CD14-positive monocyte (primary cell): ENCODE data around the gene PAFAH1B2. TPM values are rescaled to one million over a fixed set of nuclear protein-coding genes. Genes with fewer than 3 reads are reported as not detected.

ENCODE experiments used
- DNase-seq, 3 donors: peaks; one replicate each; pipeline ENCODE4 v3.0.0-alpha.2; 2011 to 2022
- H2AFZ ChIP-seq: 2 replicates; pipeline ENCODE4 v1.6.0; 2012; ENCODE audit warnings: mild to moderate bottlenecking, low read depth, low read length, inconsistent platforms; ENCODE audit not compliant: insufficient read depth, poor library complexity, severe bottlenecking
- H3K27ac ChIP-seq, 2 donors: 1 replicate in 1 of 2; 2 replicates in 1 of 2; pipeline ENCODE4 v1.5.1; 2012 to 2013; ENCODE audit warnings: low read length in 2 of 2, control low read depth in 1 of 2, inconsistent platforms in 1 of 2, low read depth in 1 of 2, mild to moderate bottlenecking in 1 of 2
- H3K27me3 ChIP-seq, 2 donors: one replicate each; pipeline versions ENCODE4 v1.6.0 to v1.6.1; 2011 to 2013; ENCODE audit warnings: low read length in 2 of 2; ENCODE audit not compliant: control insufficient read depth in 2 of 2, insufficient read depth in 2 of 2
- H3K36me3 ChIP-seq, 2 donors: replicated peaks in 1 of 2; 1 replicate in 1 of 2; 2 replicates in 1 of 2; pipeline versions ENCODE4 v1.5.1 to v1.6.1; 2012 to 2013; ENCODE audit warnings: low read length in 2 of 2, control low read depth in 1 of 2, inconsistent platforms in 1 of 2, mild to moderate bottlenecking in 1 of 2; ENCODE audit not compliant: insufficient read depth in 2 of 2, control insufficient read depth in 1 of 2
- H3K4me1 ChIP-seq, 2 donors: 1 replicate in 1 of 2; 2 replicates in 1 of 2; pipeline versions ENCODE4 v1.5.1 to v1.6.1; 2012 to 2013; ENCODE audit warnings: low read length in 2 of 2, control low read depth in 1 of 2, inconsistent platforms in 1 of 2, mild to moderate bottlenecking in 1 of 2, moderate library complexity in 1 of 2; ENCODE audit not compliant: insufficient read depth in 2 of 2, control insufficient read depth in 1 of 2
- H3K4me2 ChIP-seq: replicated peaks from 2 replicates; pipeline ENCODE3; 2012; ENCODE audit warnings: low read length, moderate library complexity, mild to moderate bottlenecking; ENCODE audit not compliant: poor library complexity, severe bottlenecking; ENCODE audit errors: extremely low read depth
- H3K4me3 ChIP-seq, 3 experiments: fragments of 200-600 bp in 1 of 3; sonication (generic) in 1 of 3; replicated peaks in 1 of 3; 1 replicate in 2 of 3; 2 replicates in 1 of 3; pipeline ENCODE4 v1.5.1; 2011 to 2013; ENCODE audit warnings: low read length in 3 of 3, mild to moderate bottlenecking in 3 of 3, control low read depth in 2 of 3, low read depth in 2 of 3, inconsistent platforms in 1 of 3, moderate library complexity in 1 of 3
- H3K79me2 ChIP-seq: 2 replicates; pipeline ENCODE4 v1.6.0; 2012; ENCODE audit warnings: mild to moderate bottlenecking, control low read depth, inconsistent platforms, low read length, moderate library complexity; ENCODE audit not compliant: insufficient read depth
- H3K9ac ChIP-seq: 2 replicates; pipeline ENCODE4 v1.6.0; 2017; ENCODE audit warnings: low read length, mild to moderate bottlenecking; ENCODE audit not compliant: insufficient read depth, poor library complexity, severe bottlenecking
- H3K9me3 ChIP-seq, 2 donors: replicated peaks in 1 of 2; 1 replicate in 1 of 2; 2 replicates in 1 of 2; pipeline versions ENCODE4 v1.5.1 to v1.6.1; 2012 to 2013; ENCODE audit warnings: low read length in 2 of 2, control low read depth in 1 of 2; ENCODE audit not compliant: control insufficient read depth in 1 of 2, insufficient read depth in 1 of 2
- H4K20me1 ChIP-seq: 2 replicates; pipeline ENCODE4 v1.6.0; 2012; ENCODE audit warnings: mild to moderate bottlenecking, low read length, control low read depth, moderate library complexity; ENCODE audit not compliant: insufficient read depth
- H3K27ac Mint-ChIP-seq, 7 donors: one replicate each; pipeline ENCODE4 v1.8.0; 2020; ENCODE audit warnings: mild to moderate bottlenecking in 7 of 7, mixed read lengths in 7 of 7, moderate library complexity in 6 of 7, inconsistent platforms in 2 of 7
- H3K27me3 Mint-ChIP-seq, 3 donors: one replicate each; pipeline ENCODE4 v1.8.0; 2021 to 2022; ENCODE audit warnings: low read depth in 3 of 3, mild to moderate bottlenecking in 3 of 3, mixed read lengths in 3 of 3, moderate library complexity in 3 of 3, inconsistent platforms in 1 of 3
- H3K36me3 Mint-ChIP-seq, 2 donors: one replicate each; pipeline ENCODE4 v1.8.0; 2020; ENCODE audit warnings: mixed read lengths in 2 of 2, inconsistent platforms in 1 of 2, mild to moderate bottlenecking in 1 of 2
- H3K4me1 Mint-ChIP-seq: one replicate; pipeline ENCODE4 v1.8.0; 2020; ENCODE audit warnings: mild to moderate bottlenecking, mixed read lengths
- H3K4me3 Mint-ChIP-seq, 2 donors: one replicate each; pipeline ENCODE4 v1.8.0; 2020; ENCODE audit warnings: mild to moderate bottlenecking in 2 of 2, mixed read lengths in 2 of 2, moderate library complexity in 1 of 2
- H3K9me3 Mint-ChIP-seq, 7 donors: one replicate each; pipeline ENCODE4 v1.8.0; 2020 to 2022; ENCODE audit warnings: mixed read lengths in 7 of 7, mild to moderate bottlenecking in 6 of 7, moderate library complexity in 6 of 7, inconsistent platforms in 2 of 7
- WGBS: methylation state at CpG from one replicate; pipeline ENCODE4 v1.1.5; 2013; ENCODE audit warnings: missing lambda C conversion rate; ENCODE audit not compliant: insufficient coverage; 5-methylcytosine and 5-hydroxymethylcytosine counted together
- intact Hi-C, 2 donors: fragments of 100-400 bp; cut with micrococcal nuclease; formaldehyde crosslinking; loops; one replicate each; pipeline versions ENCODE4 v1.15.0 to v1.15.1; 2023
- polyA plus RNA-seq, 3 donors: library from polyadenylated mRNA; depleted of rRNA in 1 of 3; unstranded in 2 of 3; stranded (reverse) in 1 of 3; fragments of 300-500 nt in 2 of 3; fragments of >200 nt in 1 of 3; fragmentation: Illumina TruSeq in 2 of 3; gene quantifications; 1 replicate in 2 of 3; 2 replicates in 1 of 3; pipeline ENCODE4 v1.2.3, GENCODE V29; 2012 to 2021
- TF ChIP-seq, protein P1 (sequence below): fragments of 200-600 bp; IDR thresholded peaks from one replicate; pipeline ENCODE4 v1.8.0; 2022; ENCODE audit warnings: antibody characterized with exemption, mild to moderate bottlenecking

Gene PAFAH1B2
- polyA plus RNA-seq, 3 donors = 16.9 to 25.1 (median 23.7) TPM

DNA sequence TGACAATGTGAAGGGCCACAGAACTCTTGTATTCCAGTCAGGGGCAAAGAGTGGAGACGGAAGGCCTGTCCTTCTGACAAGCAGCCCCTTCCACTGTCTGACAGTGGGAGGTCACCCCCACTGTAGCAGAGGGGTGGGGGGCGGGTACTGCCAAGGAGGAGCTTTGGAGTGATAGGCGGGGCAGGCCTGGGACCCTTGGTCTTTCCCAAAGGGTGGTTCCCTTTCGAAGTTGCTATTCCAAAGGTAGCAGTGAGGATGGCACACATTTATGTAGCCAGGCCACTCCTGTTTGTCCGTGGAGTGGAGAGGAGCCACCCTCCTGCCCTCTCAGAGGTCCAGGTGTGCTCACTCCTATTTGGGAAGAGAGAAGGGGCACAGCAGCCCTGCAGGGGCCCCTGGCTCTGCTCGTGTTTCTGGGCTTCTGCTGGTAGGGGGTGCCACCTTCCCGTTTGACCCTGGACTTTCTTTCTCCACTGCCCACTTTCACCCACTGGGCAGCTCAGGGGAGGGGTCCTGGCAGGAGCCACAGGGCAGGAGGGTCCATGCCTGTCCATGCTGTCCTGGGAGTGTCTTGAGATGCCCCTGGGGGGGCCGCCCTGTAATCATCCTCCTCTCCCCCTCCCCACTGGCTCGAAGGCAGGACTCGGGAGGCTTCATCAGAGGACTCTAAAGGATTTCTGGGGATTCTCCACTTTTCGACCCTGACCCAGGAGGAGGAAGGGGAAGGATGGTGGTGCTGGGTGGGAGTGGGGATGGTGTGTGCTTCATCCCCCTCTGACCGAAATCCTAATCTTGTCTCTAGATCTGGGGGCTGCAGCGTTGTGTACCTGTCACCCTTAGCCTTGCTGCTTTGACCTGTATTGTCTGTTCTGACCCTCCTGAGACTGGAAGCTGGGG lies 56.1 kb downstream of the PAFAH1B2 start:
- Histone ChIP-seq H3K4me1 (peaks cover 9 to 17% of the 10 kb centered on the region in 2 donors), H2AFZ (no peak overlapping the region), H3K79me2 (no peaks in the 10 kb centered on the region), H3K36me3 (peaks cover 46 to 62% of the 10 kb centered on the region in 2 donors), H3K4me3 (no peak overlapping the region), H4K20me1 (peaks cover 12% of the 10 kb centered on the region), H3K9me3 (no peaks in the 10 kb centered on the region), H3K4me2 (no peak overlapping the region), H3K9ac (no peak overlapping the region), H3K27ac (no peak overlapping the region), H3K27me3 (no peaks in the 10 kb centered on the region)
- Mint-ChIP-seq H3K27ac (peak overlapping the region in 2 of 7 donors; percentile 45 to 71), H3K4me3 (no peak overlapping the region), H3K9me3 (peaks cover 0 to 3% (median 0%) of the 10 kb centered on the region in 7 donors), H3K36me3 (peaks cover 57 to 67% of the 10 kb centered on the region in 2 donors), H3K27me3 (peaks cover 3 to 7% (median 6%) of the 10 kb centered on the region in 3 donors), H3K4me1 (peaks cover 27% of the 10 kb centered on the region)
- WGBS = 79% methylated on average over 8 of the region's 13 CpGs
- intact Hi-C loops = no loop called here
- TF ChIP-seq, protein P1, sequence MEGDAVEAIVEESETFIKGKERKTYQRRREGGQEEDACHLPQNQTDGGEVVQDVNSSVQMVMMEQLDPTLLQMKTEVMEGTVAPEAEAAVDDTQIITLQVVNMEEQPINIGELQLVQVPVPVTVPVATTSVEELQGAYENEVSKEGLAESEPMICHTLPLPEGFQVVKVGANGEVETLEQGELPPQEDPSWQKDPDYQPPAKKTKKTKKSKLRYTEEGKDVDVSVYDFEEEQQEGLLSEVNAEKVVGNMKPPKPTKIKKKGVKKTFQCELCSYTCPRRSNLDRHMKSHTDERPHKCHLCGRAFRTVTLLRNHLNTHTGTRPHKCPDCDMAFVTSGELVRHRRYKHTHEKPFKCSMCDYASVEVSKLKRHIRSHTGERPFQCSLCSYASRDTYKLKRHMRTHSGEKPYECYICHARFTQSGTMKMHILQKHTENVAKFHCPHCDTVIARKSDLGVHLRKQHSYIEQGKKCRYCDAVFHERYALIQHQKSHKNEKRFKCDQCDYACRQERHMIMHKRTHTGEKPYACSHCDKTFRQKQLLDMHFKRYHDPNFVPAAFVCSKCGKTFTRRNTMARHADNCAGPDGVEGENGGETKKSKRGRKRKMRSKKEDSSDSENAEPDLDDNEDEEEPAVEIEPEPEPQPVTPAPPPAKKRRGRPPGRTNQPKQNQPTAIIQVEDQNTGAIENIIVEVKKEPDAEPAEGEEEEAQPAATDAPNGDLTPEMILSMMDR = no peak
- no peak for DNase-seq

DNA sequence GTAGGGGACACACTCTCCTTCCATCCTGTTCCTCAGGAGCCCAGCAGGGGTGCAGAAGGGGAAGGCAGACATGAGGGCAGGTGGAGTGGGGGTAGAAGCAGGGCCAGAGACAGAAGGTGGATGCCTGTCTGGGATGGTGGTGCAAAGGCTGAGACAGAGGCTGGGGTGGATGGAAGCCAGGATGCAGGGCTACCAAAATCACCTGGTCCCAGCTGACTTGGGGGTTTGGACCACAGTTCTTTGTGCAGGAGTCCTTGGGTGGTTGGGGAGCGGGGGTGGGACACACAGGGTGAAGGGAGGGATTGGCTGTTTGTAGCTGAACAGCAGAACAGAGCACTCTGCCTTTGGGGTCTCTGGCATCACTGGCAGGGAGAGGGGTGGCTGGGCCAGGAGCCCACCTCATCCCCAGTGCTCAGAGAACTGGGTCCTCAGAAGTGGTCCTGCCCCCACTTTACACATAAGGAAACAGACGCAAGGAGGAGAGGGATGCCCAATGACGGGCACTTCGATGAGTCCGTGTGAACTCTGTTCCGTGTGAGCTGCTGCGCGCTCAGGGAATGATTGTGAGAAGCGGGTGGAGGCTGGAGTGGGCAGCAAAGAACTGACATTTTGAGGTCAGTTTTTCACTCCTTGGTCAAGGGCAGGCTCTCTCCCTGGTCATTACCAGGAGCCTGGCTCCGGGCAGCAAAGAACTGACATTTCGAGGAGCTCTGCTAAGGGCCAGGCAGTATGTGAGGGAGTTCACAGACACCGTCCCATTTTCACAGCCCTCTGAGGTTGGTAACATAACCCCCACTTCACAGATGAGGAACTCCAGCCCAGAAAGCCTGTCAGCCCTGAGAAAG lies 56.9 kb downstream of the PAFAH1B2 start:
- Histone ChIP-seq H3K9ac (peak overlapping the region; percentile 25), H3K4me1 (peaks cover under 1 to 8% of the 10 kb centered on the region in 2 donors), H2AFZ (no peak overlapping the region), H3K36me3 (peaks cover 47 to 61% of the 10 kb centered on the region in 2 donors), H3K27ac (peak overlapping the region in 1 of 2 donors; percentile 36), H3K9me3 (no peaks in the 10 kb centered on the region), H4K20me1 (peaks cover 12% of the 10 kb centered on the region), H3K27me3 (no peaks in the 10 kb centered on the region), H3K4me2 (no peak overlapping the region), H3K79me2 (no peaks in the 10 kb centered on the region), H3K4me3 (no peak overlapping the region)
- no peak for DNase-seq
- peak overlapping the region in 2 of 7 donors; percentile 54 to 71 for H3K27ac Mint-ChIP-seq
- H3K36me3 Mint-ChIP-seq = peaks cover 55 to 65% of the 10 kb centered on the region in 2 donors
- H3K9me3 Mint-ChIP-seq = peaks cover 0 to 3% (median 0%) of the 10 kb centered on the region in 7 donors
- intact Hi-C loops = no loop called here
- WGBS = 97% methylated on average over 7 of the region's 12 CpGs
- peaks cover 19% of the 10 kb centered on the region for H3K4me1 Mint-ChIP-seq
- TF ChIP-seq, protein P1 = no peak
- H3K4me3 Mint-ChIP-seq = no peak overlapping the region
- H3K27me3 Mint-ChIP-seq = peaks cover 3 to 7% (median 6%) of the 10 kb centered on the region in 3 donors
